HCT116 (cell line): ENCODE data around the gene PLCB1. TPM values are rescaled to one million over a fixed set of nuclear protein-coding genes. Genes with fewer than 3 reads are reported as not detected.

Experiments used
- ATAC-seq: fragments of 200-7000 bp; cut with Tn5 transposase; 2 replicates; pipeline ENCODE4 v1.9.1; 2020; ENCODE audit warnings: mild to moderate bottlenecking, moderate library complexity
- BruUV-seq: library from RNA; stranded (reverse); fragments of 400-500 nt; replicated peaks from 2 replicates; lab custom pipeline; 2021; lab: Mats Ljungman, UMichigan
- CTCF ChIA-PET: fragments of 300-600 bp; sonication (Branson Sonifier 250); formaldehyde crosslinking; loops from one replicate; lab custom pipeline; 2021; ENCODE audit warnings: antibody characterized with exemption; lab: Charles Lee
- POLR2A ChIA-PET: fragments of 300-600, 350-600 bp; sonication (Branson Sonifier 250); formaldehyde crosslinking; loops from one replicate; lab custom pipeline; 2021; ENCODE audit warnings: antibody characterized with exemption; lab: Charles Lee
- RAD21 ChIA-PET, 2 experiments: fragments of 300-600 bp; sonication (Branson Sonifier 250); formaldehyde crosslinking; loops; one replicate each; lab custom pipeline; 2023; ENCODE audit warnings: low total read pairs in 2 of 2; ENCODE audit not compliant: uncharacterized antibody in 2 of 2, unreplicated experiment in 2 of 2, low non-redundant PET in 1 of 2; lab: Charles Lee
- DNase-seq: peaks from one replicate; pipeline ENCODE4 v3.0.0-alpha.2; 2010; ENCODE audit warnings: low read depth, low spot score
- H2AFZ ChIP-seq: fragments of 200-600 bp; shearing (Covaris generic), sonication (generic); 2 replicates; pipeline ENCODE4 v1.6.1; 2017; ENCODE audit warnings: low read depth, mixed run types, mixed read lengths, antibody characterized with exemption, low read length; ENCODE audit not compliant: poor library complexity, severe bottlenecking
- H3K27ac ChIP-seq: 2 replicates; pipeline ENCODE4 v1.5.1; 2012; ENCODE audit warnings: low read depth, low read length
- H3K27me3 ChIP-seq: fragments of 200-600 bp; sonication (generic); 2 replicates; pipeline ENCODE4 v1.6.1; 2016; ENCODE audit warnings: mixed run types, low read length, mixed read lengths; ENCODE audit not compliant: insufficient read depth
- H3K36me3 ChIP-seq, 2 experiments: fragments of 200-500 bp in 1 of 2; fragments of 200-600 bp in 1 of 2; sonication (Bioruptor generic) in 1 of 2; sonication (generic) in 1 of 2; 2 replicates each; pipeline versions ENCODE4 v1.5.1 to v1.6.1; 2014 to 2016; ENCODE audit warnings: low read length in 2 of 2, inconsistent platforms in 1 of 2, mixed read lengths in 1 of 2, mixed run types in 1 of 2; ENCODE audit not compliant: insufficient read depth in 2 of 2, control insufficient read depth in 1 of 2
- H3K4me1 ChIP-seq, 2 experiments: fragments of 200-600 bp in 1 of 2; sonication (generic) in 1 of 2; 2 replicates each; pipeline versions ENCODE4 v1.5.1 to v1.6.1; 2012 to 2017; ENCODE audit warnings: low read length in 2 of 2, inconsistent platforms in 1 of 2, mild to moderate bottlenecking in 1 of 2, mixed read lengths in 1 of 2, mixed run types in 1 of 2, moderate library complexity in 1 of 2; ENCODE audit not compliant: insufficient read depth in 2 of 2, control insufficient read depth in 1 of 2
- H3K4me2 ChIP-seq: fragments of 200-600 bp; sonication (generic); 2 replicates; pipeline ENCODE4 v1.6.1; 2017; ENCODE audit warnings: mixed run types, low read length, mixed read lengths
- H3K4me3 ChIP-seq, 2 experiments: fragments of 200-600 bp in 1 of 2; sonication (generic) in 1 of 2; replicated peaks in 1 of 2; 2 replicates each; pipeline ENCODE4 v1.5.1; 2011 to 2016; ENCODE audit warnings: low read length in 2 of 2, control low read depth in 1 of 2, low read depth in 1 of 2, mild to moderate bottlenecking in 1 of 2, mixed read lengths in 1 of 2, mixed run types in 1 of 2
- H3K79me2 ChIP-seq: fragments of 200-600 bp; sonication (generic); 2 replicates; pipeline ENCODE4 v1.6.1; 2017; ENCODE audit warnings: mild to moderate bottlenecking, mixed run types, low read length, moderate library complexity, mixed read lengths; ENCODE audit not compliant: insufficient read depth
- H3K9ac ChIP-seq: fragments of 200-600 bp; sonication (generic); 2 replicates; pipeline ENCODE4 v1.6.1; 2016; ENCODE audit warnings: low read length, mixed read lengths
- H3K9me2 ChIP-seq: fragments of 200-600 bp; sonication (generic), shearing (Covaris generic); 2 replicates; pipeline ENCODE4 v1.6.1; 2017; ENCODE audit warnings: mixed run types, mild to moderate bottlenecking, moderate library complexity; ENCODE audit not compliant: insufficient read depth
- H3K9me3 ChIP-seq, 2 experiments: fragments of 200-500 bp in 1 of 2; fragments of 200-600 bp in 1 of 2; sonication (Bioruptor generic) in 1 of 2; sonication (generic) in 1 of 2; 2 replicates each; pipeline ENCODE4 v1.6.1; 2014 to 2017; ENCODE audit warnings: low read length in 2 of 2, mixed read lengths in 2 of 2, inconsistent platforms in 1 of 2, low read depth in 1 of 2, mild to moderate bottlenecking in 1 of 2, mixed run types in 1 of 2, moderate library complexity in 1 of 2; ENCODE audit not compliant: control insufficient read depth in 1 of 2, insufficient read depth in 1 of 2
- H4K20me1 ChIP-seq: fragments of 200-600 bp; sonication (generic), shearing (Covaris generic); 2 replicates; pipeline ENCODE4 v1.6.1; 2017; ENCODE audit warnings: mixed run types, mild to moderate bottlenecking, moderate library complexity; ENCODE audit not compliant: insufficient read depth
- CTCF ChIP-seq, 3 experiments: fragments of 200-600 bp in 1 of 3; sonication (generic) in 1 of 3; IDR thresholded peaks in 2 of 3; conservative IDR thresholded peaks in 1 of 3; 2 replicates each; pipeline ENCODE4 v1.5.1; 2012 to 2017; ENCODE audit warnings: low read depth in 2 of 3, low read length in 2 of 3, antibody characterized with exemption in 1 of 3, borderline replicate concordance in 1 of 3, control low read depth in 1 of 3, mild to moderate bottlenecking in 1 of 3, mixed read lengths in 1 of 3, mixed run types in 1 of 3, moderate library complexity in 1 of 3; ENCODE audit not compliant: insufficient read depth in 1 of 3
- EZH2 ChIP-seq: fragments of 200-600 bp; sonication (generic); IDR thresholded peaks from 2 replicates; pipeline ENCODE4 v1.6.1; 2017; ENCODE audit warnings: antibody characterized with exemption, mixed run types
- EZH2phosphoT487 ChIP-seq: fragments of 200-600 bp; IDR thresholded peaks from 2 replicates; pipeline ENCODE4 v1.6.1; 2018; ENCODE audit warnings: antibody characterized with exemption, borderline replicate concordance
- POLR2AphosphoS5 ChIP-seq: IDR thresholded peaks from 2 replicates; pipeline ENCODE4 v1.6.1; 2011; ENCODE audit warnings: mild to moderate bottlenecking, low read depth, low read length, moderate library complexity
- RAD21 ChIP-seq: IDR thresholded peaks from 2 replicates; pipeline ENCODE4 v1.6.1; 2012; ENCODE audit warnings: low read depth, mild to moderate bottlenecking
- intact Hi-C: fragments of 100-400 bp; cut with micrococcal nuclease; formaldehyde crosslinking; loops from 2 replicates; pipeline ENCODE4 v1.10.0; 2022
- total RNA-seq: library from RNA; stranded (reverse); gene quantifications from one replicate; pipeline ENCODE4 v1.2.1, GENCODE V29; 2021; ENCODE audit not compliant: unreplicated experiment
- TF ChIP-seq, protein P1 (sequence below): IDR thresholded peaks from 2 replicates; pipeline ENCODE4 v1.6.1; 2011; ENCODE audit warnings: mild to moderate bottlenecking, low read length, moderate library complexity; ENCODE audit not compliant: insufficient replicate concordance; ENCODE audit errors: extremely low read depth

Gene PLCB1
- total RNA-seq, 1 experiment from 2014 or later, result 15.8 TPM

DNA sequence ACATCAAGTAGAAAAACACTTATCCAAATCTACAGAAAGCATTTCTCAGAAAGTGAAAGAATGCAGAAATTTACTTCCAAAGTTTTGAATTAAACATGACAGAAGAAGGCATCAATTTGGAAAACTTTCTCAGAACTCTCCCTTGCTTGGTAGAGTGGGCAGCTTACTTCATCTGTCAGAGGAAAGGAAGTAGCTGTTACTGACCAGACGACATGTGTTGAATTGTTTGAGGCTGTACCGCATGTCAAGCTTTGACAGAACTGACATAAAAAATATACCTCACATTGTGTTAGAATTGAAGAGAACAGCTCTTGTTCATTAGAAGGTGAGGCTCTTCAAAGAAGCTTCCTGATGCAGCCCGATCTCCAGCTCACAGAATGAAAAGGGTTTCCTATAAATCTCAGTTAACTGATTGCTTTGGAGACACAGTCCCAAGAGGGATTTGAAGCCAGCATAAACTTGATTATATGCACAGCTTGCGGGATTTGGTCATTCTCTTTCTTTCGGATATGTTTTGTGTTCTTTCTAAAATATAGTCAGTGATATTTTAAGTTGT lies 190.7 kb downstream of the PLCB1 start (continued):
- TF ChIP-seq, protein P1, sequence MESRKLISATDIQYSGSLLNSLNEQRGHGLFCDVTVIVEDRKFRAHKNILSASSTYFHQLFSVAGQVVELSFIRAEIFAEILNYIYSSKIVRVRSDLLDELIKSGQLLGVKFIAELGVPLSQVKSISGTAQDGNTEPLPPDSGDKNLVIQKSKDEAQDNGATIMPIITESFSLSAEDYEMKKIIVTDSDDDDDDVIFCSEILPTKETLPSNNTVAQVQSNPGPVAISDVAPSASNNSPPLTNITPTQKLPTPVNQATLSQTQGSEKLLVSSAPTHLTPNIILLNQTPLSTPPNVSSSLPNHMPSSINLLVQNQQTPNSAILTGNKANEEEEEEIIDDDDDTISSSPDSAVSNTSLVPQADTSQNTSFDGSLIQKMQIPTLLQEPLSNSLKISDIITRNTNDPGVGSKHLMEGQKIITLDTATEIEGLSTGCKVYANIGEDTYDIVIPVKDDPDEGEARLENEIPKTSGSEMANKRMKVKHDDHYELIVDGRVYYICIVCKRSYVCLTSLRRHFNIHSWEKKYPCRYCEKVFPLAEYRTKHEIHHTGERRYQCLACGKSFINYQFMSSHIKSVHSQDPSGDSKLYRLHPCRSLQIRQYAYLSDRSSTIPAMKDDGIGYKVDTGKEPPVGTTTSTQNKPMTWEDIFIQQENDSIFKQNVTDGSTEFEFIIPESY, result no peak
- TF ChIP-seq POLR2AphosphoS5 (no peak), EZH2phosphoT487 (no peak), RAD21 (no peak), EZH2 (no peak)

GRCh38 chr20:8326191-8326590 lies 194.1 kb downstream of the PLCB1 start:
- RAD21 ChIA-PET, result no interaction called here

More at GRCh38 chr20:8326191-8326590, 194.1 kb downstream of the PLCB1 start:
- H4K20me1 ChIP-seq, result no peaks in the 10 kb centered on the region
- no peak for ATAC-seq
- intact Hi-C loops, result no loop called here
- no peaks in the 10 kb centered on the region for H3K9me2 ChIP-seq
- H3K4me2 ChIP-seq, result no peak overlapping the region
- H3K4me3 ChIP-seq, result no peak overlapping the region
- TF ChIP-seq EZH2 (no peak), CTCF (IDR thresholded peaks at IDR 0.05 in 2 of 3, conservative IDR thresholded peaks at IDR 0.05 in 1 of 3; ENCODE audit: borderline replicate concordance in 1 of 3, insufficient read depth in 1 of 3, low read depth in 2 of 3, low read length in 2 of 3) (no peak)
- H3K4me1 ChIP-seq, result no peaks in the 10 kb centered on the region
- H3K79me2 ChIP-seq, result no peaks in the 10 kb centered on the region
- H3K9ac ChIP-seq, result no peak overlapping the region
- no TSS peak for BruUV-seq
- DNase-seq, result no peak
- H3K36me3 ChIP-seq, result no peaks in the 10 kb centered on the region
- no peaks in the 10 kb centered on the region for H3K27me3 ChIP-seq
- H3K27ac ChIP-seq, result no peak overlapping the region
- CTCF ChIA-PET, result no interaction called here
- H2AFZ ChIP-seq, result no peak overlapping the region
- no peaks in the 10 kb centered on the region for H3K9me3 ChIP-seq
- POLR2A ChIA-PET, result no interaction called here
